Effector memory CD8-positive, alpha-beta T cell (primary cell): ENCODE results near the gene TAS1R2.
"Not testable (repeated sequence)": the region's sequence is repeated elsewhere in the genome, so short reads cannot be mapped to it uniquely, and the experiment has no call there.

Experiments used
- ATAC-seq: fragments of 150-1000 bp; cut with Tn5 transposase; replicated peaks from 2 replicates; pipeline ENCODE4 v1.10.0; 2021; ENCODE audit warnings: mild to moderate bottlenecking, moderate library complexity
- DNase-seq, 3 experiments: peaks; one replicate each; pipeline ENCODE4 v3.0.0; 2021
- H3K27ac Mint-ChIP-seq, 2 donors: one replicate each; pipeline ENCODE4 v1.8.0; 2022; ENCODE audit warnings: mild to moderate bottlenecking in 2 of 2, mixed read lengths in 2 of 2, moderate library complexity in 2 of 2
- H3K27me3 Mint-ChIP-seq, 2 donors: one replicate each; pipeline ENCODE4 v1.8.0; 2022; ENCODE audit warnings: mixed read lengths in 2 of 2
- H3K36me3 Mint-ChIP-seq: one replicate; pipeline ENCODE4 v1.8.0; 2022; ENCODE audit warnings: mild to moderate bottlenecking, moderate library complexity, mixed read lengths; ENCODE audit not compliant: insufficient read depth
- H3K4me1 Mint-ChIP-seq, 2 donors: one replicate each; pipeline ENCODE4 v1.8.0; 2022; ENCODE audit warnings: low read depth in 2 of 2, mixed read lengths in 2 of 2
- H3K4me3 Mint-ChIP-seq, 2 donors: one replicate each; pipeline ENCODE4 v1.8.0; 2022; ENCODE audit warnings: mild to moderate bottlenecking in 2 of 2, mixed read lengths in 2 of 2, moderate library complexity in 2 of 2
- H3K9me3 Mint-ChIP-seq, 2 donors: one replicate each; pipeline ENCODE4 v1.8.0; 2022; ENCODE audit warnings: mixed read lengths in 2 of 2

The TAS1R2 gene

DNA sequence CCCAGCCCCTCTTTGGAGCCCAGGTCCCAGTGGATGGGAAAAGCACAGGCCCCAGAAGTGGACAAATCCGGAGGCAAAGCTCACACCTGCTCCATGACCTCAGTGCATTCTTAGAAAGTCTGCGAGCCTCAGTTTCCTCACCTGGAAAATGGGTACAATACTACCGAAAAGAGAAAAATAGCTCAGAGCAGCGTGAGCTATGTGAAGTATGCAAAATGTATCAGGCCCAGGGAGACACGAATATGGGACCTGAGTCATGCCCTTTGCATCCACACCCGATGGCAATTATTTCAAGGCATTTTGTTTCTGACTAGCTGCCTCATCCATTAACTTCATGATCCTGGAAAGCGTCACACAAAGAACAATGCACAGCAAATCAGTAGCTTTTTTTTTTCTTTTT lies 33.7 kb upstream of the TAS1R2 start:
- ATAC-seq = no peak
- Mint-ChIP-seq H3K27me3 (no peaks in the 10 kb centered on the region), H3K36me3 (no peaks in the 10 kb centered on the region), H3K4me1 (peaks cover 0 to 3% of the 10 kb centered on the region in 2 donors), H3K27ac (no peak overlapping the region), H3K9me3 (no peaks in the 10 kb centered on the region), H3K4me3 (no peak overlapping the region)
- no peak for DNase-seq

DNA sequence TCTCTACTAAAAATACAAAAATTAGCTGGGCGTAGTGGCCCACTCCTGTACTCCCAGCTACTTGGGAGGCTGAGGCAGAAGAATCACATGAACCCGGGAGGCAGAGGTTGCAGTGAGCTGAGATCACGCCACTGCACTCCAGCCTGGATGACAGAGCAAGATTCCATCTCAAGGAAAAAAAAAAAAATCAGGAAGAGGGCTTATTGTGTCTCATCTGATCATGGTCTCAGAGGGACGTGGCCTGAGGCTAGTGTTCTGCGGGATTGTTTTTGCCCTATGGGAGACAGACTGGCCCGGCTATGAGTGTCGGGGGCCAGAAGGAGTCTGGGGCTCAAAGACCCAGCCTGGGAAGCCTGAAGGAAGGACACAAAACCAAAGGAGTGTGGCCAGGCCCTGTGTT lies 32.4 kb upstream of the TAS1R2 start:
- H3K9me3 Mint-ChIP-seq, DNase-seq, ATAC-seq, H3K27me3 Mint-ChIP-seq, H3K4me3 Mint-ChIP-seq, H3K4me1 Mint-ChIP-seq, H3K36me3 Mint-ChIP-seq: not testable (repeated sequence)
- peak overlapping the region in 1 of 2 donors; percentile 67 for H3K27ac Mint-ChIP-seq

GRCh38 chr1:18891426-18891780 lies 31.9 kb upstream of the TAS1R2 start:
- Mint-ChIP-seq H3K27ac (no peak overlapping the region), H3K4me1 (peaks cover 0 to 3% of the 10 kb centered on the region in 2 donors), H3K27me3 (no peaks in the 10 kb centered on the region), H3K9me3 (no peaks in the 10 kb centered on the region), H3K4me3 (no peak overlapping the region), H3K36me3 (no peaks in the 10 kb centered on the region)
- ATAC-seq (no peak), DNase-seq (no peak)

- no peak overlapping the region for H3K4me3 Mint-ChIP-seq
- no peak for DNase-seq
- no peak overlapping the region for H3K27ac Mint-ChIP-seq
- ATAC-seq = no peak
- no peaks in the 10 kb centered on the region for H3K9me3 Mint-ChIP-seq
- no peaks in the 10 kb centered on the region for H3K27me3 Mint-ChIP-seq
- H3K4me1 Mint-ChIP-seq = peaks cover 0 to 3% of the 10 kb centered on the region in 2 donors
- H3K36me3 Mint-ChIP-seq = no peaks in the 10 kb centered on the region
Observed at GRCh38 chr1:18890706-18891425, 31.4 kb upstream of the TAS1R2 start.

- Mint-ChIP-seq H3K27me3 (no peaks in the 10 kb centered on the region), H3K36me3 (no peaks in the 10 kb centered on the region), H3K27ac (peak overlapping the region in 1 of 2 donors; percentile 9), H3K4me3 (no peak overlapping the region), H3K4me1 (no peaks in the 10 kb centered on the region), H3K9me3 (no peaks in the 10 kb centered on the region)
- ATAC-seq (no peak), DNase-seq (no peak)
Observed at GRCh38 chr1:18886003-18886335, 26.5 kb upstream of the TAS1R2 start.

DNA sequence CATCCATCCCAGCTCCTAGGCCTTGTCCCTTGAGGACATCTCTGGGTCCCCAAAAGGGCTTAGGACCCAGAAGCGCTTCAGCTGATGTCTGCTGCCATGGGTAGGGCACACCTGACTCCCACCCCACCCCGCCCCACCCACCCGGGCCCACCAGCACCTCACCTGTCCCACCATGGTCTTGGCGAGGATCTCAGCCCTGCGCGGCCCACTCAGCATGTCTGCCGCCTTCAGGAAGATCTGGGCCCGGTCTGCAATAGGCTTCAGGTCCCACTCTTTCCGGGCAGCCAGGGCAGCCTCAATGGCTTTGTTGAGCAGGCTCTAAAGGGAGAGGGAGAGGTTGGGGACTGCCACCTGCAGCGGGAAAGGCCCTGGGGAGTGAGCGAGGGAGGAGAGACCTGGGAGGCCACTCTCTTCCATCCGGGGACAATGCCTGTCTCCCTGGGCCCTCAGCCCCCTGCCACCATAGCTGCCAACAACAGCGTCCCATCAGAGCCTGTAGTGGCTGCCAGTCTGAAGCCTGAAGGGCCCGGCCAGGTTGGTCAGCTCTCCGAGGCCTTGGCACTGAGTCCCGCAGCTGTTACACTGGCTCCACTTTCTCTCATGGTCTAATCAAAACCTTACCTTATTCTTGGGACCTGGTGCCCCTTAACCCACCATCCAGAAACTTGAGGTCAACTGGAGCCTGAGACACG lies 26.0 kb upstream of the TAS1R2 start:
- no peak overlapping the region for H3K4me3 Mint-ChIP-seq

DNA sequence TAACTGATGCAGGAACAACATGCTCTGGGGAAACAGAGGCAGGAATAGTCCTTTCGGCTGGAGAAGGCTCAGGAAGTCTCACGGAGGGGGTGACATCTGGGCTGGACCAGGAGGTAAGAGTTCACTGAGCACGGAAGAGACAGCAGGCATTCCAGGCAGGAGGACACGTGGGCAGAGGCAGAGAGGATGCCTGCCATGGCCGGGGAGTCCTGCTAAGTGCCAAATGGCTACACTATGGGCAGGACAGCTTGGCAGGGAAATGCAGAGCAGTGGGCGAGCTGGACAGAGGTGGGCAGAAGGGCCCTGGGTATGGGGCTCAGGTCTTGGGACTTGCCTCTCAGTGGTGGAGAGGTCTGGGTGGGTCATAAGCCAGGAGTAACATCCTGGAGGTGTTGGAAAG lies 25.3 kb upstream of the TAS1R2 start:
- no peak for DNase-seq
- H3K4me1 Mint-ChIP-seq = no peaks in the 10 kb centered on the region

More for the DNA sequence above, 26.0 kb upstream of the TAS1R2 start:
- H3K27ac Mint-ChIP-seq = peak overlapping the region in 1 of 2 donors; percentile 9
- no peaks in the 10 kb centered on the region for H3K9me3 Mint-ChIP-seq
- no peaks in the 10 kb centered on the region for H3K27me3 Mint-ChIP-seq
- ATAC-seq = no peak
- DNase-seq = no peak
- H3K4me1 Mint-ChIP-seq = no peaks in the 10 kb centered on the region
- H3K36me3 Mint-ChIP-seq = no peaks in the 10 kb centered on the region

DNA sequence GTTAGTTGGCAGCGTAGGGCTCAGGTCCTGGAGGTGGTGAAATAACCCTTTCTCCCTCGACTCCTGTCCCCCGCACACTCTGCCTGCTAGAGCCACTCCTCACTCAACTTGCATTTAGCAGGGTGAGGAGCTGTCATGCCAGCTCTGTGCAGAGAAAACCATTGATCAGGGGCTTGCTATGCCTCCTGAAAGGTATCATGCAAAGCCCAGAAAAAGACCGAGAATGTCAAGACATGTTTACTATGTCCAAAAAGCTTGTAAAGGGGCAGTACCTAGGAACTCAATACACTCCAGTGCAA lies 24.9 kb upstream of the TAS1R2 start:
- H3K27me3 Mint-ChIP-seq = no peaks in the 10 kb centered on the region
- no peaks in the 10 kb centered on the region for H3K36me3 Mint-ChIP-seq
- ATAC-seq = no peak

More for the DNA sequence above, 25.3 kb upstream of the TAS1R2 start:
- Mint-ChIP-seq H3K27ac (peak overlapping the region in 1 of 2 donors; percentile 74), H3K9me3 (no peaks in the 10 kb centered on the region), H3K4me3 (no peak overlapping the region), H3K27me3 (no peaks in the 10 kb centered on the region), H3K36me3 (no peaks in the 10 kb centered on the region)
- no peak for ATAC-seq

DNA sequence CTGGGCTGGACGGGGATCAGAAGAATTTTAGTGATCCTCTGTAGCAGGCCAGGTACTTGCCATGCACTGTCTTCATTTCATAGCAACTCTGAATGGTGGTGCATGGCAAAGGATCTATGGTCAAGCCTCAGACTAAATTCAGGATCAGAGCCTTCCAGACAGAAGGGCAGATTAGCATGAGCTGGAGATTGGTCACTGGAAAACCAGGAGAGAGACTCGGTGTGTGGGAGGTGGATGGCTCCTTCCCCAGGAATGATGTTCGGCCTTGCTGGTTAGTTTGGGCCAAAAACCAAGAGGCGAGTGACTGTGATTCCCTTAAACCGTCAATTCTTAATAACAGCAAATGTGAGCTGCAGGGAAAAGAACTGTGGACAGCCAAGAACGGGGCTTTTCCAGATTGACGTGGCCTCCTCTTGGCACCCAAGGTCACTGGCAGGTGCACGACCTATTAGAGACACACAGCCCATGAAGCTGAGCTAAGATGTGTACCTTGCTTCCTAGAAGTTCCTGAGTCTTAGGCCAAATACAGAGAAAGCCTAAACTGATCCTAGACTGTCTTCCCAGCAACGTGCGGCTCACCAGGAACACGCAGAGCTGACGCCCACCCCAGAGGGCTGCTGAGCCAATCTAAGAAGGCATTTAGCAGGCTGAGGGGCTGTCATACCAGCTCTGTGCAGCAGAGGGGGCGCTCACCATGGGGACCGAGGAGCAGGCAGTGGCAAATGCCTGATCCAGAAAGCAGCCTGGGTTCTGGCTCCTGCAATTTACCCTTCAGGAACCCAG lies 24.4 kb upstream of the TAS1R2 start:
- ATAC-seq = peak; percentile 78
- Mint-ChIP-seq H3K4me3 (no peak overlapping the region), H3K9me3 (no peaks in the 10 kb centered on the region), H3K4me1 (no peaks in the 10 kb centered on the region), H3K36me3 (no peaks in the 10 kb centered on the region), H3K27me3 (no peaks in the 10 kb centered on the region), H3K27ac (no peak overlapping the region)
- peak; percentile 72 to 78 (median 73) for DNase-seq

More for the DNA sequence above, 24.9 kb upstream of the TAS1R2 start:
- no peak overlapping the region for H3K4me3 Mint-ChIP-seq
- no peaks in the 10 kb centered on the region for H3K4me1 Mint-ChIP-seq
- no peak for DNase-seq
- H3K27ac Mint-ChIP-seq = peak overlapping the region in 1 of 2 donors; percentile 74
- no peaks in the 10 kb centered on the region for H3K9me3 Mint-ChIP-seq

- Mint-ChIP-seq H3K4me3 (no peak overlapping the region), H3K4me1 (no peaks in the 10 kb centered on the region), H3K27me3 (no peaks in the 10 kb centered on the region), H3K36me3 (no peaks in the 10 kb centered on the region), H3K27ac (no peak overlapping the region), H3K9me3 (no peaks in the 10 kb centered on the region)
- DNase-seq (no peak), ATAC-seq (no peak)
Observed at GRCh38 chr1:18883079-18883478, 23.6 kb upstream of the TAS1R2 start.

DNA sequence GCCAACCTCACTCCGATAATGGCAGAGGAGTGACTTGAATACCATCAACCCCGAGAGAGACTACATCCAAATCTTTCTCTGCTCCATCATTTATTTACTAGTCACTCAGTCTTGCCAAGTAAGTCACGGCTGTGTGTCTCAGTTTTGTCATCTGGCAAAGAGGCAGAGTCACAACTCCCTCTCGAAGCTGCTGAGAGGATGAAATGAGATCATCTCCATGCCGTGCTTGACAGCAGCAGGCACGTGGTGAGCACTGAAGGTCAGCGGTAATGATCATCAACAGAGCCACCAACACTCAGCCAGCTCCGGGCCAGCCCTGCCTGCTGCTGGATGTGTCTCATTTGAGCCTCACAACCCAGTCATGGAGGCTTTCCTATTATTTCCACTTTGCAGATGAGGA lies 23.0 kb upstream of the TAS1R2 start:
- ATAC-seq (no peak), DNase-seq (no peak)
- Mint-ChIP-seq H3K36me3 (no peaks in the 10 kb centered on the region), H3K4me3 (no peak overlapping the region), H3K27me3 (no peaks in the 10 kb centered on the region), H3K4me1 (no peaks in the 10 kb centered on the region), H3K9me3 (no peaks in the 10 kb centered on the region), H3K27ac (no peak overlapping the region)

- H3K4me3 Mint-ChIP-seq = no peak overlapping the region
- ATAC-seq = no peak
- no peaks in the 10 kb centered on the region for H3K27me3 Mint-ChIP-seq
- no peak overlapping the region for H3K27ac Mint-ChIP-seq
- no peak for DNase-seq
- H3K9me3 Mint-ChIP-seq = no peaks in the 10 kb centered on the region
- no peaks in the 10 kb centered on the region for H3K36me3 Mint-ChIP-seq
- H3K4me1 Mint-ChIP-seq = no peaks in the 10 kb centered on the region
Observed at GRCh38 chr1:18881642-18882431, 22.4 kb upstream of the TAS1R2 start.

- Mint-ChIP-seq H3K27me3 (no peaks in the 10 kb centered on the region), H3K9me3 (no peaks in the 10 kb centered on the region), H3K36me3 (no peaks in the 10 kb centered on the region), H3K27ac (no peak overlapping the region), H3K4me3 (no peak overlapping the region), H3K4me1 (no peaks in the 10 kb centered on the region)
- no peak for ATAC-seq
- DNase-seq = no peak
Observed at GRCh38 chr1:18881164-18881563, 21.7 kb upstream of the TAS1R2 start.
